PC-9 (cell line): ENCODE data around the gene ALAD. TPM values are rescaled to one million over a fixed set of nuclear protein-coding genes. Genes with fewer than 3 reads are reported as not detected.

Experiments
- BruUV-seq: library from RNA; stranded (reverse); fragments of 400-500 nt; replicated peaks from 2 replicates; lab custom pipeline; 2021; lab: Mats Ljungman, UMichigan
- CTCF ChIA-PET: fragments of 300-600 bp; sonication (Branson Sonifier 250); formaldehyde crosslinking; loops from one replicate; lab custom pipeline; 2022; ENCODE audit warnings: antibody characterized with exemption; lab: Charles Lee
- POLR2A ChIA-PET: fragments of 300-600 bp; sonication (Branson Sonifier 250); formaldehyde crosslinking; loops from one replicate; lab custom pipeline; 2022; ENCODE audit warnings: antibody characterized with exemption; ENCODE audit not compliant: unreplicated experiment; lab: Charles Lee
- DNase-seq, 2 experiments: peaks; one replicate each; pipeline versions ENCODE4 v3.0.0 to v3.0.0-alpha.2; 2015 to 2022; ENCODE audit warnings: mixed read lengths in 1 of 2
- H2AFZ ChIP-seq: fragments of 200-600 bp; sonication (generic); 2 replicates; pipeline ENCODE4 v1.8.1; 2017; ENCODE audit warnings: antibody characterized with exemption
- H3F3A ChIP-seq: fragments of 200-600 bp; sonication (generic); 2 replicates; pipeline ENCODE4 v1.8.1; 2017; ENCODE audit warnings: antibody characterized with exemption, mild to moderate bottlenecking, low read depth; ENCODE audit not compliant: insufficient read depth
- H3K27ac ChIP-seq: fragments of 200-600 bp; sonication (generic); 2 replicates; pipeline ENCODE4 v1.6.1; 2016; ENCODE audit warnings: mixed run types
- H3K27me3 ChIP-seq: fragments of 200-600 bp; sonication (generic); 2 replicates; pipeline ENCODE4 v1.6.1; 2016; ENCODE audit warnings: low read depth, mixed run types; ENCODE audit not compliant: insufficient read depth
- H3K36me3 ChIP-seq: fragments of 200-600 bp; sonication (generic); 2 replicates; pipeline ENCODE4 v1.6.1; 2016; ENCODE audit warnings: low read depth, mixed run types
- H3K4me1 ChIP-seq: fragments of 200-600 bp; sonication (generic); replicated peaks from 2 replicates; pipeline ENCODE4 v1.6.1; 2016; ENCODE audit warnings: mixed run types; ENCODE audit not compliant: insufficient read depth
- H3K4me2 ChIP-seq: fragments of 200-600 bp; sonication (generic); 2 replicates; pipeline ENCODE4 v1.6.1; 2017; ENCODE audit warnings: mixed run types
- H3K4me3 ChIP-seq: fragments of 200-600 bp; sonication (generic); 2 replicates; pipeline ENCODE4 v1.6.1; 2016; ENCODE audit warnings: mixed run types
- H3K79me2 ChIP-seq: fragments of 200-600 bp; sonication (generic); 2 replicates; pipeline ENCODE4 v1.6.1; 2017; ENCODE audit warnings: low read depth, mixed run types
- H3K9me2 ChIP-seq: fragments of 200-600 bp; sonication (generic); 2 replicates; pipeline ENCODE4 v1.8.1; 2017; ENCODE audit warnings: mild to moderate bottlenecking; ENCODE audit not compliant: insufficient read depth
- H3K9me3 ChIP-seq: fragments of 200-600 bp; sonication (generic); 2 replicates; pipeline ENCODE4 v1.8.1; 2016; ENCODE audit warnings: low read depth; ENCODE audit not compliant: insufficient read depth
- H4K20me1 ChIP-seq: fragments of 200-600 bp; sonication (generic); 2 replicates; pipeline ENCODE4 v1.8.1; 2017; ENCODE audit not compliant: insufficient read depth
- CTCF ChIP-seq: fragments of 200-600 bp; sonication (generic); conservative IDR thresholded peaks from 2 replicates; pipeline ENCODE4 v1.6.1; 2017; ENCODE audit warnings: mixed run types, antibody characterized with exemption, mild to moderate bottlenecking, moderate library complexity
- EZH2 ChIP-seq: fragments of 200-600 bp; sonication (generic); IDR thresholded peaks from 2 replicates; pipeline ENCODE4 v1.8.0; 2017; ENCODE audit warnings: antibody characterized with exemption, low read depth
- intact Hi-C: fragments of 100-400 bp; cut with micrococcal nuclease; formaldehyde crosslinking; loops from one replicate; pipeline ENCODE4 v1.10.0; 2022; ENCODE audit not compliant: unreplicated experiment
- total RNA-seq: library from RNA; stranded (reverse); gene quantifications from 2 replicates; pipeline ENCODE4 v1.2.3, GENCODE V29; 2021

ALAD gene
- total RNA-seq, 1 experiment from 2014 or later: 42.7 TPM

GRCh38 chr9:113343732-113344231 lies 57.3 kb downstream of the ALAD start:
- Histone ChIP-seq H3K27ac (no peak overlapping the region; the same call in 1 of the 2 replicates), H3K4me2 (no peak overlapping the region), H4K20me1 (no peaks in the 10 kb centered on the region), H3K36me3 (no peaks in the 10 kb centered on the region), H3K4me1 (peaks cover 43% of the 10 kb centered on the region), H3K79me2 (0 out of 2 replicates have a peak, but pooled peaks cover 4% of the 10 kb centered on the region), H3K9me3 (no peaks in the 10 kb centered on the region), H3F3A (peaks cover 35% of the 10 kb centered on the region), H3K9me2 (no peaks in the 10 kb centered on the region), H3K27me3 (no peaks in the 10 kb centered on the region), H3K4me3 (no peak overlapping the region), H2AFZ (no peak overlapping the region)
- POLR2A ChIA-PET: no interaction called here
- no peak for TF ChIP-seq EZH2
- no peak for TF ChIP-seq CTCF
- peak in 1 of 2 experiments; percentile 38 for DNase-seq
- CTCF ChIA-PET: interaction anchor here (0.5 kb wide), 1 partner anchor 34 kb away, joined by 8 read pairs; no protein-coding TSS in a partner anchor
- intact Hi-C loops: loop anchor here (5.0 to 10.0 kb wide), 2 partner anchors 191 to 589 kb away; partner anchors contain the start of genes SLC31A2 and SNX30
- BruUV-seq: no TSS peak

DNA sequence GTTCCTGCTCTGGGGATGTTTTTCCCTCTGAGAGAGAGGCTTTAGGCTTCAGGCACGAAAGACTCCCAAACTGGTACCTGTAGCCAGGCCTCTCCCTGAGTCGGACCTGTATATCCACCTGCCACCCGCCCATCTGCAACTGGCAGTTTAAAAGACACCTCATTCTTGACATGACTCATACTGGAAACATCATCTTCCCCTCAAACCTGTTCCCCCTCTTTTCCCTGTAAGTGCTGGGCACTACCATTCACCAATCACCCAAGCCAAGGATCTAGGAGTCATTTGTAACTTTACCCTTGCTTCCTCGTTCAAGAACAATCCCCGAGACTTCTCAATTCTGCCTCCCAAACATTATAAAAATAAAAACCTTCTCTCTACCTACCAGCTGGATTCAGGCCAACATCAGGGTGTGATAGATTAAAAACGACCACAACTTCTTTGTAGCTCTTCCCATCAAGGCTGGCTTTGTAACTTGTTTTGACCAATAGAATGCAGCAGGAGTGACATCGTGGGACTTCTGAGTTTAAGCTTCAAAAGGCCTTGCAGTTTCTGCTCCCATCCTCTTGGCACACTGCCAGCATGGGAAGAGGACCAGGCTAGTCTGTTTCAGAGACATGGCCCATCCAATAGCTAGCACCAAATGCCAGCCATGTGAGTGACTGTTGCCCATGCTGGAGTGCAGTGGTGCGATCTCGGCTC lies 59.2 kb downstream of the ALAD start:
- no peaks in the 10 kb centered on the region for H3K9me2 ChIP-seq
- POLR2A ChIA-PET: interaction anchor here (0.7 to 1.4 kb wide), 2 partner anchors 28 to 68 kb away, joined by 3 to 4 read pairs; partner anchors contain the start of genes C9orf43 and POLE3
- peaks cover 43% of the 10 kb centered on the region for H3K4me1 ChIP-seq
- peaks cover 33% of the 10 kb centered on the region for H3F3A ChIP-seq
- H3K79me2 ChIP-seq: 0 out of 2 replicates have a peak, but pooled peaks cover 4% of the 10 kb centered on the region
- H3K36me3 ChIP-seq: no peaks in the 10 kb centered on the region
- H3K4me3 ChIP-seq: peak overlapping the region; percentile 28; the same call in 1 of the 2 replicates
- H3K9me3 ChIP-seq: no peaks in the 10 kb centered on the region
- no TSS peak for BruUV-seq
- H3K27ac ChIP-seq: peak overlapping the region; percentile 81
- H3K4me2 ChIP-seq: peak overlapping the region; percentile 90
- intact Hi-C loops: loop anchor here (1.0 to 10.0 kb wide), 6 partner anchors 33 to 587 kb away; partner anchors contain the start of genes ALAD, HDHD3, SLC31A2 and SNX30
- CTCF ChIA-PET: interaction anchor here (0.5 to 1.4 kb wide), 3 partner anchors 36 to 659 kb away, joined by 4 to 7 read pairs (median 4); no protein-coding TSS in a partner anchor
- H4K20me1 ChIP-seq: no peaks in the 10 kb centered on the region
- no peaks in the 10 kb centered on the region for H3K27me3 ChIP-seq
- no peak for TF ChIP-seq CTCF
- TF ChIP-seq EZH2: no peak
- peak overlapping the region; percentile 66 for H2AFZ ChIP-seq
- peak; percentile 86 to 96 for DNase-seq

DNA sequence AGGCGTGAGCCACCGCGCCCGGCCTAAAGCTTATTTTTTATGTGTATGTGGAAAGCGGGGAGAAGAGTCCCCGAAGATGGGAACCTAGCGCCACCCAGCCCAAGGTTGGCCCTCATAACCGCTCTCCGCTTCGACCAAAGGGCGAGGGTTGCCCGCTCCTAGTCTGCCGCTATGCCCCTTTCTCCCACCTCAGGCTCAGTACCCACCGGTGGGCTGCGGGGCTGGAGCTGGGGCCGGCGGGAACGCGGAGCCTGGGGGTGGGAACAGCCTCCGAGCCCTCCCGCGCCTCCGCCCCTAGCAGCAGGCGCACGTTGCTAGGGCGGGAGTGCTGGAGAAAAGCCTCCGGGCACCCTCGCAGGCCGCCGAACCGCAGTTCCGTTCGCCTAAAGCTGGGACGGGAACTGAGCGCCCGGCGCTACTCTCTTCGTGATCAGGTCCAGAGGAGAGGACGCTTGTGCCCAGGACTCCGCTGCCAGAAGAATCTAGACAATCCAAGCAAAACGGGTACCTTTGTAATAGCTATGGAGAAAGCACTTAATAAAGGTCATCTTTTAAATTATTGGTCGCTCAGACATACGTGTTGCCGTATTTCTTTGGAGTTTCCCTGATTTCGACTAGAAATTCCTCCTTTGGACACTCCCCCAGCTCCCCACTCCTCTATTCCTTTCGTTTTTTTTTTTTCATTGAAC lies 60.9 kb downstream of the ALAD start, which contains the start of gene WDR31:
TSS of gene WDR31 (minus strand) at position 265 of the 689 bp plus-strand sequence. CDS start 8,253 bp downstream, outside the sequence.
- TF ChIP-seq CTCF: no peak
- TF ChIP-seq EZH2: no peak
- POLR2A ChIA-PET: interaction anchor here (0.6 to 0.9 kb wide), 3 partner anchors 61 to 119 kb away, joined by 5 to 8 read pairs (median 5); partner anchors contain the start of genes ALAD and SLC31A1
- H4K20me1 ChIP-seq: no peaks in the 10 kb centered on the region
- CTCF ChIA-PET: interaction anchor here (0.6 to 1.7 kb wide), 3 partner anchors 9 to 63 kb away, joined by 3 to 9 read pairs (median 9); partner anchors contain the start of gene ALAD
- peak; percentile 68 to 93 for DNase-seq
- peak within 1 kb of the TSS; percentile 90 for H3K4me2 ChIP-seq
- no peaks in the 10 kb centered on the region for H3K36me3 ChIP-seq
- H3F3A ChIP-seq: peaks cover 37% of the 10 kb centered on the region
- intact Hi-C loops: loop anchor here (1.0 to 10.0 kb wide), 6 partner anchors 31 to 585 kb away; partner anchors contain the start of genes C9orf43, CDC26, HDHD3 and POLE3
- H2AFZ ChIP-seq: peak within 1 kb of the TSS; percentile 96
- no peaks in the 10 kb centered on the region for H3K9me2 ChIP-seq
- H3K4me1 ChIP-seq: peaks cover 43% of the 10 kb centered on the region
- peak within 1 kb of the TSS; percentile 81 for H3K27ac ChIP-seq
- H3K79me2 ChIP-seq: 0 out of 2 replicates have a peak, but pooled peaks cover 4% of the 10 kb centered on the region
- BruUV-seq: TSS peak; percentile 95
- H3K9me3 ChIP-seq: no peaks in the 10 kb centered on the region
- peak within 1 kb of the TSS; percentile 80 for H3K4me3 ChIP-seq
- no peaks in the 10 kb centered on the region for H3K27me3 ChIP-seq
